ENCODE measurements around the gene DDO. TPM values are rescaled to one million over a fixed set of nuclear protein-coding genes. Genes with fewer than 3 reads are reported as not detected.
"Not testable (repeated sequence)": the region's sequence is repeated elsewhere in the genome, so short reads cannot be mapped to it uniquely, and the experiment has no call there.

DDO gene
- total RNA-seq, 1 experiment from 2014 or later: not detected

GRCh38 chr6:110354153-110354552 is 61.2 kb downstream of the DDO start:
- H3K4me3 ChIP-seq (ENCODE audit: low read length): no peak overlapping the region

GRCh38 chr6:110353457-110354001 is 61.8 kb downstream of the DDO start:
- Histone ChIP-seq H3K36me3 (ENCODE audit: insufficient read depth, low read length) (no peaks in the 10 kb centered on the region), H3K9ac (ENCODE audit: low read length) (no peak overlapping the region), H3K4me3 (ENCODE audit: low read length) (no peak overlapping the region), H3K27ac (ENCODE audit: low read length) (no peak overlapping the region), H3K4me1 (ENCODE audit: low read length) (peaks cover 7% of the 10 kb centered on the region), H4K20me1 (ENCODE audit: insufficient read depth, low read depth, low read length) (no peaks in the 10 kb centered on the region), H3K4me2 (ENCODE audit: low read depth, low read length, poor library complexity, severe bottlenecking) (no peak overlapping the region), H3K9me2 (replicated peaks; ENCODE audit: insufficient read depth, low read length) (no peaks in the 10 kb centered on the region), H2AFZ (ENCODE audit: low read length) (no peak overlapping the region), H3K79me2 (ENCODE audit: low read length) (no peaks in the 10 kb centered on the region), H3K9me3 (ENCODE audit: low read length) (no peaks in the 10 kb centered on the region), H3K27me3 (ENCODE audit: low read length) (no peaks in the 10 kb centered on the region)
- no peak for DNase-seq

More at GRCh38 chr6:110354153-110354552, 61.2 kb downstream of the DDO start:
- no peak for DNase-seq
- Histone ChIP-seq H3K9ac (ENCODE audit: low read length) (no peak overlapping the region), H3K4me2 (ENCODE audit: low read depth, low read length, poor library complexity, severe bottlenecking) (no peak overlapping the region), H3K4me1 (ENCODE audit: low read length) (peaks cover 1% of the 10 kb centered on the region; the same call in 1 of the 2 replicates), H4K20me1 (ENCODE audit: insufficient read depth, low read depth, low read length) (no peaks in the 10 kb centered on the region), H3K9me3 (ENCODE audit: low read length) (no peaks in the 10 kb centered on the region), H3K27me3 (ENCODE audit: low read length) (no peaks in the 10 kb centered on the region), H3K36me3 (ENCODE audit: insufficient read depth, low read length) (no peaks in the 10 kb centered on the region), H3K27ac (ENCODE audit: low read length) (no peak overlapping the region), H2AFZ (ENCODE audit: low read length) (no peak overlapping the region), H3K79me2 (ENCODE audit: low read length) (no peaks in the 10 kb centered on the region), H3K9me2 (replicated peaks; ENCODE audit: insufficient read depth, low read length) (no peaks in the 10 kb centered on the region)

- DNase-seq: no peak
- Histone ChIP-seq H3K4me2 (ENCODE audit: low read depth, low read length, poor library complexity, severe bottlenecking) (no peak overlapping the region), H4K20me1 (ENCODE audit: insufficient read depth, low read depth, low read length) (no peaks in the 10 kb centered on the region), H2AFZ (ENCODE audit: low read length) (no peak overlapping the region), H3K4me3 (ENCODE audit: low read length) (no peak overlapping the region), H3K27me3 (ENCODE audit: low read length) (no peaks in the 10 kb centered on the region), H3K36me3 (ENCODE audit: insufficient read depth, low read length) (no peaks in the 10 kb centered on the region), H3K79me2 (ENCODE audit: low read length) (no peaks in the 10 kb centered on the region), H3K9me2 (replicated peaks; ENCODE audit: insufficient read depth, low read length) (no peaks in the 10 kb centered on the region), H3K27ac (ENCODE audit: low read length) (no peak overlapping the region), H3K4me1 (ENCODE audit: low read length) (peaks cover 10% of the 10 kb centered on the region), H3K9me3 (ENCODE audit: low read length) (no peaks in the 10 kb centered on the region), H3K9ac (ENCODE audit: low read length) (no peak overlapping the region)
These were observed 62.7 kb downstream of the DDO start for GRCh38 chr6:110352563-110353262.

GRCh38 chr6:110351986-110352385 is 63.4 kb downstream of the DDO start:
- Histone ChIP-seq H3K36me3 (ENCODE audit: insufficient read depth, low read length) (no peaks in the 10 kb centered on the region), H3K27me3 (ENCODE audit: low read length) (no peaks in the 10 kb centered on the region), H3K27ac (ENCODE audit: low read length) (no peak overlapping the region), H3K4me1 (ENCODE audit: low read length) (peaks cover 10% of the 10 kb centered on the region), H4K20me1 (ENCODE audit: insufficient read depth, low read depth, low read length) (no peaks in the 10 kb centered on the region), H3K9me2 (replicated peaks; ENCODE audit: insufficient read depth, low read length) (no peaks in the 10 kb centered on the region), H3K4me2 (ENCODE audit: low read depth, low read length, poor library complexity, severe bottlenecking) (no peak overlapping the region), H3K79me2 (ENCODE audit: low read length) (no peaks in the 10 kb centered on the region), H2AFZ (ENCODE audit: low read length) (no peak overlapping the region), H3K9ac (ENCODE audit: low read length) (no peak overlapping the region), H3K4me3 (ENCODE audit: low read length) (no peak overlapping the region), H3K9me3 (ENCODE audit: low read length) (no peaks in the 10 kb centered on the region)
- DNase-seq: no peak

- Histone ChIP-seq H3K79me2 (ENCODE audit: low read length) (no peaks in the 10 kb centered on the region), H3K27ac (ENCODE audit: low read length) (no peak overlapping the region), H3K9ac (ENCODE audit: low read length) (no peak overlapping the region), H3K9me2 (replicated peaks; ENCODE audit: insufficient read depth, low read length) (no peaks in the 10 kb centered on the region), H3K4me3 (ENCODE audit: low read length) (no peak overlapping the region), H2AFZ (ENCODE audit: low read length) (no peak overlapping the region), H3K4me2 (ENCODE audit: low read depth, low read length, poor library complexity, severe bottlenecking) (no peak overlapping the region), H3K36me3 (ENCODE audit: insufficient read depth, low read length) (no peaks in the 10 kb centered on the region), H3K4me1 (ENCODE audit: low read length) (peaks cover 10% of the 10 kb centered on the region), H3K9me3 (ENCODE audit: low read length) (no peaks in the 10 kb centered on the region), H3K27me3 (ENCODE audit: low read length) (no peaks in the 10 kb centered on the region), H4K20me1 (ENCODE audit: insufficient read depth, low read depth, low read length) (no peaks in the 10 kb centered on the region)
- DNase-seq: no peak
These were observed 63.8 kb downstream of the DDO start for GRCh38 chr6:110351546-110351945.

GRCh38 chr6:110350593-110350992 is 64.8 kb downstream of the DDO start:
- H3K27me3 ChIP-seq (ENCODE audit: low read length); H3K4me3 ChIP-seq (ENCODE audit: low read length); H3K79me2 ChIP-seq (ENCODE audit: low read length); H3K9me3 ChIP-seq (ENCODE audit: low read length); H3K9me2 ChIP-seq (replicated peaks; ENCODE audit: insufficient read depth, low read length); H4K20me1 ChIP-seq (ENCODE audit: insufficient read depth, low read depth, low read length); H2AFZ ChIP-seq (ENCODE audit: low read length); H3K9ac ChIP-seq (ENCODE audit: low read length); H3K36me3 ChIP-seq (ENCODE audit: insufficient read depth, low read length); DNase-seq; H3K4me2 ChIP-seq (ENCODE audit: low read depth, low read length, poor library complexity, severe bottlenecking); H3K27ac ChIP-seq (ENCODE audit: low read length): not testable (repeated sequence)
- peaks cover 16% of the 10 kb centered on the region for H3K4me1 ChIP-seq (ENCODE audit: low read length)

GRCh38 chr6:110348961-110349690 is 66.2 kb downstream of the DDO start:
- Histone ChIP-seq H3K4me1 (ENCODE audit: low read length) (peaks cover 25% of the 10 kb centered on the region), H3K9ac (ENCODE audit: low read length) (no peak overlapping the region), H3K9me2 (replicated peaks; ENCODE audit: insufficient read depth, low read length) (no peaks in the 10 kb centered on the region), H4K20me1 (ENCODE audit: insufficient read depth, low read depth, low read length) (no peaks in the 10 kb centered on the region), H3K4me3 (ENCODE audit: low read length) (no peak overlapping the region), H3K79me2 (ENCODE audit: low read length) (no peaks in the 10 kb centered on the region), H3K9me3 (ENCODE audit: low read length) (no peaks in the 10 kb centered on the region), H3K4me2 (ENCODE audit: low read depth, low read length, poor library complexity, severe bottlenecking) (no peak overlapping the region), H3K27ac (ENCODE audit: low read length) (no peak overlapping the region), H3K27me3 (ENCODE audit: low read length) (no peaks in the 10 kb centered on the region), H3K36me3 (ENCODE audit: insufficient read depth, low read length) (no peaks in the 10 kb centered on the region), H2AFZ (ENCODE audit: low read length) (no peak overlapping the region)
- DNase-seq: no peak

GRCh38 chr6:110345025-110345424 is 70.3 kb downstream of the DDO start:
- Histone ChIP-seq H3K9me3 (ENCODE audit: low read length) (no peaks in the 10 kb centered on the region), H3K4me1 (ENCODE audit: low read length) (peaks cover 25% of the 10 kb centered on the region), H3K9ac (ENCODE audit: low read length) (no peak overlapping the region), H4K20me1 (ENCODE audit: insufficient read depth, low read depth, low read length) (no peaks in the 10 kb centered on the region), H3K4me2 (ENCODE audit: low read depth, low read length, poor library complexity, severe bottlenecking) (no peak overlapping the region), H3K4me3 (ENCODE audit: low read length) (no peak overlapping the region), H3K79me2 (ENCODE audit: low read length) (no peaks in the 10 kb centered on the region), H3K9me2 (replicated peaks; ENCODE audit: insufficient read depth, low read length) (no peaks in the 10 kb centered on the region), H3K27ac (ENCODE audit: low read length) (no peak overlapping the region), H3K36me3 (ENCODE audit: insufficient read depth, low read length) (no peaks in the 10 kb centered on the region), H2AFZ (ENCODE audit: low read length) (no peak overlapping the region), H3K27me3 (ENCODE audit: low read length) (no peaks in the 10 kb centered on the region)
- peak; percentile 63 for DNase-seq
